T-cell (primary cell): ENCODE measurements around the gene PTPRD. TPM values are rescaled to one million over a fixed set of nuclear protein-coding genes. Genes with fewer than 3 reads are reported as not detected.

Experiments
- ATAC-seq, 4 experiments: fragments of 200-7000 bp in 3 of 4; fragments of 150-1000 bp in 1 of 4; cut with Tn5 transposase; replicated peaks in 1 of 4; 1 replicate in 3 of 4; 2 replicates in 1 of 4; pipeline ENCODE4 v1.10.0; 2021; ENCODE audit warnings: moderate library complexity in 3 of 4, mild to moderate bottlenecking in 2 of 4, moderate number of reproducible peaks in 1 of 4
- CTCF ChIA-PET, 2 donors: fragments of 300-600 bp; sonication (Branson Sonifier 250); formaldehyde crosslinking; loops; one replicate each; lab custom pipeline; 2022; ENCODE audit warnings: antibody characterized with exemption in 2 of 2; lab: Charles Lee
- POLR2A ChIA-PET, 2 donors: fragments of 300-600 bp; sonication (Branson Sonifier 250); formaldehyde crosslinking; loops; one replicate each; lab custom pipeline; 2022; ENCODE audit warnings: antibody characterized with exemption in 2 of 2; lab: Charles Lee
- DNase-seq, 35 experiments: peaks; one replicate each; pipeline versions ENCODE4 v3.0.0 to v3.0.0-alpha.2; 2013 to 2023
- H3K27ac ChIP-seq: one replicate; pipeline ENCODE4 v1.5.1; 2013; ENCODE audit warnings: low read length
- H3K27me3 ChIP-seq, 2 experiments: replicated peaks in 1 of 2; 1 replicate in 1 of 2; 2 replicates in 1 of 2; pipeline versions ENCODE4 v1.6.1 to v1.7.0; 2013; ENCODE audit warnings: low read length in 1 of 2, mixed read lengths in 1 of 2; ENCODE audit not compliant: control insufficient read depth in 2 of 2, insufficient read depth in 2 of 2; ENCODE audit errors: extremely low read depth in 1 of 2
- H3K36me3 ChIP-seq, 2 donors: 1 replicate in 1 of 2; 2 replicates in 1 of 2; pipeline versions ENCODE4 v1.6.1 to v1.7.0; 2013; ENCODE audit warnings: low read length in 1 of 2; ENCODE audit not compliant: control insufficient read depth in 2 of 2, insufficient read depth in 1 of 2; ENCODE audit errors: extremely low read depth in 1 of 2
- H3K4me1 ChIP-seq, 2 experiments: 1 replicate in 1 of 2; 2 replicates in 1 of 2; pipeline versions ENCODE4 v1.6.1 to v1.7.0; 2013; ENCODE audit warnings: low read length in 2 of 2, mixed read lengths in 1 of 2; ENCODE audit not compliant: insufficient read depth in 2 of 2, control insufficient read depth in 1 of 2; ENCODE audit errors: extremely low read depth in 1 of 2
- H3K4me3 ChIP-seq, 2 donors: 1 replicate in 1 of 2; 2 replicates in 1 of 2; pipeline versions ENCODE4 v1.5.1 to v1.7.0; 2013; ENCODE audit warnings: mild to moderate bottlenecking in 2 of 2, low read length in 1 of 2, moderate library complexity in 1 of 2; ENCODE audit not compliant: control insufficient read depth in 1 of 2; ENCODE audit errors: extremely low read depth in 1 of 2
- H3K9me3 ChIP-seq: 2 replicates; pipeline ENCODE4 v1.7.0; 2013
- H3K27ac Mint-ChIP-seq, 2 donors: one replicate each; pipeline ENCODE4 v1.8.0; 2020 to 2021; ENCODE audit warnings: mild to moderate bottlenecking in 2 of 2, mixed read lengths in 2 of 2
- H3K27me3 Mint-ChIP-seq, 2 donors: one replicate each; pipeline ENCODE4 v1.8.0; 2021 to 2022; ENCODE audit warnings: mixed read lengths in 2 of 2
- H3K36me3 Mint-ChIP-seq: one replicate; pipeline ENCODE4 v1.8.0; 2021; ENCODE audit warnings: mixed read lengths
- H3K4me1 Mint-ChIP-seq, 3 donors: one replicate each; pipeline ENCODE4 v1.8.0; 2020 to 2022; ENCODE audit warnings: mixed read lengths in 3 of 3, mild to moderate bottlenecking in 1 of 3
- H3K4me3 Mint-ChIP-seq, 3 donors: one replicate each; pipeline ENCODE4 v1.8.0; 2020 to 2022; ENCODE audit warnings: mild to moderate bottlenecking in 3 of 3, mixed read lengths in 3 of 3, moderate library complexity in 3 of 3
- H3K9me3 Mint-ChIP-seq, 3 donors: one replicate each; pipeline ENCODE4 v1.8.0; 2020 to 2022; ENCODE audit warnings: mixed read lengths in 3 of 3
- WGBS: methylation state at CpG from one replicate; pipeline ENCODE4 v1.1.5; 2013; ENCODE audit warnings: missing lambda C conversion rate; ENCODE audit not compliant: insufficient coverage; 5-methylcytosine and 5-hydroxymethylcytosine counted together
- total RNA-seq, 35 experiments: library from RNA in 6 of 35; stranded (reverse) in 6 of 35; fragments of 120-200 nt in 1 of 35; gene quantifications; one replicate each; pipeline versions ENCODE4 v1.2.1 to v1.2.4 and lab custom pipeline; 2013 to 2026

Gene PTPRD
- total RNA-seq, 5 donors from 2014 or later (not counting 1 experiment from before 2014, with no cell fraction given): 0.13 to 0.61 (median 0.38) TPM; not detected in 2

DNA sequence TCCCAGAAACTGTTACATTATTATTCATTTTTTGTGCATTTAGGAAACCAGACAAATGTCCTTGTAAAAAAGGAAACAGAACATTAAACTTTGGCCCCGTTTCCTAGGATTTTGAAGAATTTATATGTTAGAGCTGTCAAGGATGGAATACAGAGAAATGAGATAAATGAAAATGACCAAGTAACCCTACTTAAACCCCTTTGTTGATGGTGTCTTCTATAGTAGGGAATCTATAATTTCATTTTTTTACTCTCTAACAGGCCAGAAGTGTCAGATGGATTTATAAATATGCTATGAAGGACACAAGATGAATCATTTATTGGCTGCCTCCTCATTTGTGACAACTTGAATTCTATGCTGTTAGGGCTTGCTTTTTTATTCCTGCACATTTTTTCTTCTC lies 1047.1 kb downstream of the PTPRD start:
- Histone ChIP-seq H3K9me3 (no peaks in the 10 kb centered on the region), H3K27ac (no peak overlapping the region), H3K4me3 (no peak overlapping the region), H3K27me3 (no peaks in the 10 kb centered on the region), H3K4me1 (no peaks in the 10 kb centered on the region), H3K36me3 (no peaks in the 10 kb centered on the region)
- H3K36me3 Mint-ChIP-seq: no peaks in the 10 kb centered on the region
- CTCF ChIA-PET: no interaction called here
- no peaks in the 10 kb centered on the region for H3K4me1 Mint-ChIP-seq
- WGBS: no CpG with 5 or more reads among the region's 1 CpG
- POLR2A ChIA-PET: no interaction called here
- peaks cover 0 to 5% (median 0%) of the 10 kb centered on the region in 3 donors for H3K9me3 Mint-ChIP-seq
- peaks cover 0 to 4% of the 10 kb centered on the region in 2 donors for H3K27me3 Mint-ChIP-seq
- ATAC-seq: no peak
- no peak for DNase-seq
- no peak overlapping the region for H3K27ac Mint-ChIP-seq
- H3K4me3 Mint-ChIP-seq: no peak overlapping the region

DNA sequence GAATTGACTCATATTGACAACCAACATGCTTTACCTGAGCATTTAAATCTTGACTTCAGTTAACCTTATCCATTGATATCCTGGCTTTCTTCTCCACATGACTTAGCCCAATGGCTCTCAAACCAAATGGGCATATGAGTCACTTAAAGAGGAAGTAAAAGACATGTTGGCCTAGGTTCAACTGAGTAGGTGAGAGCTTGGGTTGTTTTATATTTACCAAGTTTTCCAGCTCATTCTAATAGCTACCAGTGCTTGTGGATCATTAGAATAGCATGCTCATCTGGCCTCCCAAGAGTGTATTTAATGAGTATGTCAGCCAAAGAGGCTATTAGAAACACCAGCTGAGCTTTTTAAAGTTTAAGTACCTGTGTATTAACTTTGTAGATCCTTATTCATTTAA lies 1049.0 kb downstream of the PTPRD start:
- H3K4me1 Mint-ChIP-seq: no peaks in the 10 kb centered on the region
- no peaks in the 10 kb centered on the region for H3K4me1 ChIP-seq
- DNase-seq (no peak), ATAC-seq (no peak)
- POLR2A ChIA-PET: no interaction called here
- H3K4me3 ChIP-seq: no peak overlapping the region
- peaks cover 0 to 4% of the 10 kb centered on the region in 2 donors for H3K27me3 Mint-ChIP-seq
- H3K36me3 ChIP-seq: no peaks in the 10 kb centered on the region
- CTCF ChIA-PET: no interaction called here
- H3K27ac ChIP-seq: no peak overlapping the region
- no peak overlapping the region for H3K27ac Mint-ChIP-seq
- H3K9me3 Mint-ChIP-seq: no peaks in the 10 kb centered on the region
- no peaks in the 10 kb centered on the region for H3K27me3 ChIP-seq
- H3K4me3 Mint-ChIP-seq: no peak overlapping the region
- H3K9me3 ChIP-seq: no peaks in the 10 kb centered on the region
- H3K36me3 Mint-ChIP-seq: no peaks in the 10 kb centered on the region

DNA sequence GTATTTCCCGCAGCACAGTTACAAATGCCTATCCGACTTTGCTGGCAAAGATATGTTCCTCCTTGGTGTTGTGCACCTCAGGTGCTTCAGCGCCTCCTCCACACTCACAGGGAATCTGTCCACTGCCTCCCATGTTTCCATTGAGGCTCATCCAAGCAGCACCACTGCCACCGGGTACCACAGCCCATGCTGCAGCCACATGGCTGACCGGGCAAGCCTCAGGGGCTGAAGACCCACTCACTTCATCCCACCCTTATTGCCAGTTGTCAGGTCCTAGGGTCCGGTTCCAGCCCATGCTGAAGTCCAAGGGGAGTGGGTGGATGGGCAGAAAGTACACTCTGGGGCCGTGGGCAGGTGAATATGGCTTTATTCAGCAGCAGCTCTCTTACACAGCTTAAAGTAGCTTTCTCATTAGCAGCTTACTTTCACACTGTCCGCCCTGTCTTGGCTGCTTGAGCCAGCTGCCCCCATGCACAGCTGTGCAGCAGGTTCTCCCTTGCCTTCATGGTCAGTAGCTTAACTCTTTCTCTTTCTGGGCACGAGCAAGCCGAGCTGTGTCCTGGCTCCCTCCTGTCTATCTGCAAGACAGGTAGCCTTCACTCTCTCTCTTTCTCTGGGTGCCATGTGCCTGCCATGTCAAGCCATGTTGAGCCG lies 1052.3 kb downstream of the PTPRD start:
- H3K4me3 Mint-ChIP-seq: no peak overlapping the region
- Histone ChIP-seq H3K4me3 (no peak overlapping the region), H3K9me3 (no peaks in the 10 kb centered on the region), H3K4me1 (no peaks in the 10 kb centered on the region), H3K36me3 (no peaks in the 10 kb centered on the region), H3K27ac (no peak overlapping the region), H3K27me3 (no peaks in the 10 kb centered on the region)
- no peaks in the 10 kb centered on the region for H3K36me3 Mint-ChIP-seq
- ATAC-seq (no peak), DNase-seq (no peak)
- WGBS: 78% methylated on average over 8 of the region's 11 CpGs
- no peaks in the 10 kb centered on the region for H3K27me3 Mint-ChIP-seq
- POLR2A ChIA-PET: no interaction called here
- CTCF ChIA-PET: interaction anchor here in 1 of 2 donors (0.6 kb wide), 1 partner anchor 178 kb away, joined by 6 read pairs; no protein-coding TSS in a partner anchor
- H3K27ac Mint-ChIP-seq: no peak overlapping the region
- H3K9me3 Mint-ChIP-seq: no peaks in the 10 kb centered on the region
- no peaks in the 10 kb centered on the region for H3K4me1 Mint-ChIP-seq

DNA sequence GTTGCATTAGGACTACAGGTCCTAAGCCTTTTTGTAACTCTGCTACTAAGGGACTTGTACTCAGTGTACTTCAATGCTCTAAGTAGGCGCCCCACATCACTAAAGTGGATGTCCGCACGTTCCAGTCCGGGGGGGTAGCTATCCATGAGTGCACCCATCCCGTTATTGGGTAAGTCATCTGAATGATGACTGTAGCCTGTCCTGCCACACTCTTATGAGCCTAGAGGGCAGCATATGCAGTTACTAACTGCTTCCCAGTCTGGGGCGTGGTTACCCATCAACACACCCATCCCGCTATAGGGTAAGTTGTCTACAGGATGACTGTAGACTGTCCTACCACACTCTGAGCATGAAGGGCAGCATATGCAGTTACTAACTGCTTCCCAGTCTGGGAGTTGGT lies 1053.9 kb downstream of the PTPRD start:
- Histone ChIP-seq H3K36me3 (no peaks in the 10 kb centered on the region), H3K4me3 (no peak overlapping the region), H3K4me1 (no peaks in the 10 kb centered on the region), H3K27ac (no peak overlapping the region), H3K27me3 (no peaks in the 10 kb centered on the region), H3K9me3 (no peaks in the 10 kb centered on the region)
- Mint-ChIP-seq H3K4me3 (no peak overlapping the region), H3K9me3 (peaks cover 0 to 2% (median 0%) of the 10 kb centered on the region in 3 donors), H3K27ac (no peak overlapping the region), H3K36me3 (no peaks in the 10 kb centered on the region), H3K27me3 (no peaks in the 10 kb centered on the region), H3K4me1 (no peaks in the 10 kb centered on the region)
- ATAC-seq: no peak
- no peak for DNase-seq
- CTCF ChIA-PET: interaction anchor here in 1 of 2 donors (0.6 kb wide), 1 partner anchor 513 kb away, joined by 3 read pairs; no protein-coding TSS in a partner anchor
- POLR2A ChIA-PET: no interaction called here
- WGBS: 93% methylated on average over 5 of the region's 7 CpGs

DNA sequence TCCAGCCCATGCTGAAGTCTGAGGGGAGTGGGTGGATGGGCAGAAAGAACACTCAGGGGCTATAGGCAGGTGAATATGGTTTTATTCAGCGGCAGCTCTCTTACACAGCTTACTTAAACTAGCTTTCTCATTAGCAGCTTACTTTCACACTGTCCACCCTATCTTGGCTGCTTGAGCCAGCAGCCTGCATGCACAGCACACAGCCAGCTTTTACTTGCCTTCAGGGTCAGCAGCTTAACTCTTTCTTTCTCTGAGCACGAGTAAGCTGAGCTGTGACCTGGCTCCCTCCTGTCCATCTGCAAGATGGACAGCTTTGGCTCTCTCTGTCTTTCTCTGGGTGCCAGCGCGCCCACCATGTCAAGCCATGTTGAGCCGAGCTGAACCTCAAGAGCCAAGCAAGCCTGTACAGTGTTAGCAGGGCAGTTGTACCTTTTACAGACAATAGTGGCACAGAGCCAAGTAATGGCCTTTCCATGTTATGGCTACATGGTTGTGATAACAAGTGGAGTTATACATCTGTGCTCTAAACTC lies 1054.9 kb downstream of the PTPRD start:
- Mint-ChIP-seq H3K4me3 (no peak overlapping the region), H3K27ac (no peak overlapping the region), H3K9me3 (peaks cover 0 to 2% (median 0%) of the 10 kb centered on the region in 3 donors), H3K4me1 (no peaks in the 10 kb centered on the region), H3K27me3 (no peaks in the 10 kb centered on the region), H3K36me3 (no peaks in the 10 kb centered on the region)
- POLR2A ChIA-PET: no interaction called here
- WGBS: 100% methylated on average over 3 of the region's 5 CpGs
- Histone ChIP-seq H3K27ac (no peak overlapping the region), H3K36me3 (no peaks in the 10 kb centered on the region), H3K4me1 (no peaks in the 10 kb centered on the region), H3K27me3 (no peaks in the 10 kb centered on the region), H3K4me3 (no peak overlapping the region), H3K9me3 (no peaks in the 10 kb centered on the region)
- no peak for ATAC-seq
- no peak for DNase-seq
- CTCF ChIA-PET: interaction anchor here in 1 of 2 donors (0.6 kb wide), 1 partner anchor 50 kb away, joined by 3 read pairs; no protein-coding TSS in a partner anchor

DNA sequence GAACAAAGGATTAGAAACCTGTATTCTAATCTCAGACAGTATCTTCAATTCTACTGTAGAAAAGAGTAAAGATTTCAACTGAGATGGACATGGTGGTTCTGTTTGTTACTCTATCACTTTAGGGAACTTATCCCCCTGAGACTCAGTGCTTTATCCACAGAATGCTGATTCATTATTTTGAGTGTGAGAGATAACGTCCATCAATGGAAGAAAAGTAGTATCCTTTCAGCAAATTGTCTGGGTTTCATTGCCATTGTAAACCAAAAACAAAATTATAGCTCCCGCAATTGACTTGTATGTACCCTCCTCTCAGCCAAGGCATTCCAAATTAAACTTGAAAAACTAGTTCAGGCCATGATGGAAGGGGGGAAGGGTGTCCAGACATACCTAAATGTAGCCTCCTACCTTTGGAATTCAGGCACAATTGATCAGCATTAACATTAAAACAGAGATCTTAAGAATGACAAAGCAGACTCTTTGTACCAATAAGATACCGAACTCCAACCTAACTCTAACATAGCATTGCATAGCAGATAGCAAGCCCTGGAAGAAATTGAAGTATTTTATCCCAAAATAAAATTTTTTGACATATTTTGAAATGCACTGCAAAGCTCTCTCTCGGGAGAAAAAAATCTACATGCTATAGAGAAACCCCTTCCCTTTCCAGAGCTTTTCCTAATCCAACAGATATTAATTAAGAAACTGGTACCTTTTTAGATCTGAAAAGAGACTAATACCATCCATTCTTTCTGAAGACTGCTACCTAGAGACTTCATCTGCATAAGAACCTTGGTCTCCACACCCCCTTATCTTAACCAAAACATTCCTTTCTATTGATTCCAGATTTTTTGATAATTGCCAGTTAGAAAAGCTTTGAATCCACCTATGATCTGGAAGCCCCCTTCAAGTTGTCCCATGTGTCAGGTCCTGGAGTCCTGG lies 1055.7 kb downstream of the PTPRD start:
- no CpG with 5 or more reads among the region's 4 CpGs for WGBS
- H3K27ac Mint-ChIP-seq: no peak overlapping the region
- no peak overlapping the region for H3K4me3 ChIP-seq
- H3K27me3 Mint-ChIP-seq: no peaks in the 10 kb centered on the region
- H3K4me1 ChIP-seq: no peaks in the 10 kb centered on the region
- POLR2A ChIA-PET: no interaction called here
- ATAC-seq (no peak), DNase-seq (no peak)
- H3K4me3 Mint-ChIP-seq: no peak overlapping the region
- H3K36me3 Mint-ChIP-seq: no peaks in the 10 kb centered on the region
- H3K27ac ChIP-seq: no peak overlapping the region
- H3K4me1 Mint-ChIP-seq: no peaks in the 10 kb centered on the region
- H3K9me3 ChIP-seq: no peaks in the 10 kb centered on the region
- peaks cover 0 to 2% (median 0%) of the 10 kb centered on the region in 3 donors for H3K9me3 Mint-ChIP-seq
- no peaks in the 10 kb centered on the region for H3K36me3 ChIP-seq
- CTCF ChIA-PET: interaction anchor here in 1 of 2 donors (0.6 kb wide), 1 partner anchor 51 kb away, joined by 3 read pairs; no protein-coding TSS in a partner anchor
- H3K27me3 ChIP-seq: no peaks in the 10 kb centered on the region
